GM21390 (cell line): Measurements from ENCODE around the gene CIAO2A.
"Not testable (repeated sequence)": the region's sequence is repeated elsewhere in the genome, so short reads cannot be mapped to it uniquely, and the experiment has no call there.

Experiments used
- ATAC-seq: cut with Tn5 transposase; IDR thresholded peaks from one replicate; pipeline ENCODE4 v1.9.1; 2021; ENCODE audit not compliant: unreplicated experiment

Gene CIAO2A

DNA sequence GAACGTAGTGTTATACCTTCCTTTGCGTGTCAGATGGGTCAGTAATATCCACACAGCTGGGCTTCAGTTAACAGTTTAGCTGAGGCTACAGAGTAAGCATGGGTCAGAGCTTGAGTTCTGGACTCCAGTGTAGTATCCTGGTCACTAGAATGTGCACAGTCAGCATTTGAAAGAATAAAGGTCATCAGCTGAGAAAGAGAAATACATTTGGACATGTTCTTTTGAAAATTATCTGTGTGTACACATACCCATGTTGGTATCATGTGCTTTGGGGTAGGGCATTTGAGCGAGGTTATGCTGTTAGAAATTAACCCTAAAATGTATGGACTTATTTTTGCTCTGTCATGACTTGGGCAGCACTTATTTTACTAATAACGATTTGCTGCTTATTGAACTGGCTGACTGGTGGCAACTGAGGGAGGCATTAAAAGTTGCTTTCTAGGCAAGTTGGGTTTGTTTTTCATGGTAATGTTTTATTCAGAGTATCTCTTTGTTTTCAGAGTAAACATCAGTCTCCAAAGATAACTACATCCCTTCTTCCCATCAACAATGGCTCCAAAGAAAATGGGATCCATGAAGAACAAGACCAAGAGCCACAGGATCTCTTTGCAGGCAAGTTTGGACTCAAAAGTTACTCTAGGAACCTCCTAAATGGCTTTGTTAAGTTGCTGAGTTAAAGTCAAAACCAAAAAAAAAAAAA, 18.6 kb upstream of the CIAO2A start:
- ATAC-seq: no peak

DNA sequence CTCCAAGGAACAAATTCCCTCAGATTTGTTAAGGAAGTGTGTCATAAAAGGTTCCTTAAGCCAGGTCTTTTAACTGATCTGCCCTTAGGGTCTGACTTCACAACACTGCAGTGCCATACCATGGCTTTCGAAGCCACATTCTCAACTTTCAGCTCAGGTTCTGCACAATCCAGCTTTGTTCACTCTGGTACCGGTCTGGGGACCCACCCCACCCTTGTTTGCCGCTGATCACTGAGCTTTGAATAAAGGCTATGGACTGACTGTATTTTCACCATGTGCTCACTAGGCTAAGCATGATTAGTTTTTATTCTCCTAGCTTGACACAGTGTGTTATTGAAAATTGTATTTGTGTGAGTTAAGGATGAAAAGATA, 18.0 kb upstream of the CIAO2A start:
- no peak for ATAC-seq

DNA sequence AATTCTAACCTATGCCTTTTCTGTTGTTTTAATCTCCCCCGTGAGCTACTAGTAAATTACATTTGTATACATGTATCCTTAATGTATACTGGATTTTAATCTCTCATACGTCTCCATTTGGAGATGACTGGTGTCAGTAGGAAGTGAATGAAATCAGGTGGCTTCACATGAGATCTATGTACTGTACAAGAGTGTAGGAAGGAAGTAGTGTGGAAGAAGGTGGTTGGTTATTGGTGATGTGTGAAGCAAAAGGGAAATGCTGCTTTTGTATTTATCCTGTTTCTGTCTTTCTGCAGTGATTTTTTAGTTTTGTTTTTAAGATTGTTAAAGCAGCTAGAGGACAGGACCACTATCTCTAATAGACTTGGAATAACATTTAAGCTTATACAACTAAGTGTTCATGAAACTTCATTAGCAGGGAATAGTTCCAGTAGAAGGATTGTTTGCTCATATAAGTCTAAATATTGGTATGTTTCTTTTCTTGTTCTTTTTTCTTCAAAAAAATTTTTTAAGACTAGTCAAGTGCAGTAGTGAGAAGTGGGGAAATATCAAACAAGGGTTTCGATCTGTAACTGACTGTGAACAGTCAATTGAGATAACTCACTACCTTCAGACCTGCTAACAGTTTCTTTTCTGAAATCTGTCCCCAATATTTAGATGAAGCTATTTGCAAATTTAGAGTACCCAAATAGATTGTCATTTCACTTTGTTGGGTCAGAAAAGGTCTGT, 17.5 kb upstream of the CIAO2A start:
- no peak for ATAC-seq

DNA sequence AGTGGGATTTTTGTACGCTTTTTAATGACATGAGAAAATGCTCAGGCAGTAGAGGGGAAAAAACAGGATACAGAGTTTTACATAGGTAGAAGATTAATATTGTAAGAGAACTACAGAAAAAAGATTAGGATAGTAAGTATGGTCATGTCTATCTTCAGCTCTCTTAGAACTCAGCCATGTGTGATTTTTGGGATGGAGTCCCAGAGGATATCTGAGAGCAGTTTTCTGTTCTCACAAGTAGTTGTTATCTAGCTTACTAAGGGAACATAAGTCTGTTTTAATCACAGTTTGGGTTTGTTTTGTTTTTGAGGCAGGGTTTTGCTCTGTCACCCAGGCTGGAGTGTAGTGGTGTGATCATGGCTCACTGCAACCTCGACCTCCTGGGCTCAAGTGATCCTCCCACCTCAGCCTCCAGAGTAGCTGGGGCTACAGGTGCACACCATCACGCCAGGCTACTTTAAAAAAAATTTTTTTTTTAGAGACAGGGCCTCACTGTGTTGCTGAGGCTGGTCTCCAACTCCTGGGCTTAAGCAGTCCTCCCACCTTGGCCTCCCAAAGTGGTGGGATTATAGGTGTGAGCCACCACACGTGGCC, 16.6 kb upstream of the CIAO2A start:
- not testable (repeated sequence) for ATAC-seq

DNA sequence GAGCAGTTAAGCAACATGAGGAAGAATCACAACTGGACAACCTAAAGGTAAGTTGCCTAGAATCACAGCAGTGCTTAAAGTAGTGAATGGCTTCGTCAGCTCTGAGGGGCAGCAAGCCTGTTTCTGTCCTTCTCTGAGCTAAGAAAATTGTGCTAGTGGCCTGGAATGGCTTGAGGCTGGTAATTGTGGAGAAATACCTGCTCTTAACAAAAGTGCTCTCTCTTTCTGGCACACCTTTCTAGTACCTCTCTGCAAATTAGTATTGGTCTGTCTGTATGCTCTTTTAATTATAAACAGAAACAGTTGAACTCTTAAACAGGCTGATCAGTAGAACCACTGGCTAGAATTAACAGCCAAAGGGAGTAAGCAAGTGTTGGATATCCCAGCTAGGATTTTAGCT, 13.7 kb upstream of the CIAO2A start:
- no peak for ATAC-seq

DNA sequence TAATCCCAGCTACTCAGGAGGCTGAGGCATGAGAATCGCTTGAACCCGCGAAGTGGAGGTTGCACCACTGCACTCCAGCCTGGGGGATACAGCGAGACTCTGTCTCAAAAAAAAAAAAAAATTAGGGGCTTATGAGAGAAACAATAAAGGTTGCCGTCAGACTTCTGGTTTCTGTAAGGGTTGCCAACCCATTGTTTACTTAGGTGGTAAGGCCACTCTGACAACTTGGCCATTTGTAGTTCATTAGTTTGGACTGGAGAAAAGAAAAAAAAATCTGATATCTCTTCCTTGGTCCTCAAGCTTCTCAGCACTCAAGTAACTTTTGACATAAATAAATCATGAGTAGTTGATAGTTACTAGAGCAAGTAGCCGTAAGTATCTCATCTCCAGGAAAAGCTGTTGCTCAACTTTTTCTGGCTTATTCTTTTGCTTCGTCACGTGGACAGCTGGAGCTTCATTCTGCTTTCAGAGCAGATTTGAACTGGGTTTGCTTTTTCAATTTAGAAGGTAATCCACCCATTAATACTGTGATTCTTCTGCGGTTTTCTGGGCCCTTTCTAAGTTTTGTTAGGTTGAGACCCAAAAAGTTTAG, 11.6 kb upstream of the CIAO2A start:
- ATAC-seq: no peak

DNA sequence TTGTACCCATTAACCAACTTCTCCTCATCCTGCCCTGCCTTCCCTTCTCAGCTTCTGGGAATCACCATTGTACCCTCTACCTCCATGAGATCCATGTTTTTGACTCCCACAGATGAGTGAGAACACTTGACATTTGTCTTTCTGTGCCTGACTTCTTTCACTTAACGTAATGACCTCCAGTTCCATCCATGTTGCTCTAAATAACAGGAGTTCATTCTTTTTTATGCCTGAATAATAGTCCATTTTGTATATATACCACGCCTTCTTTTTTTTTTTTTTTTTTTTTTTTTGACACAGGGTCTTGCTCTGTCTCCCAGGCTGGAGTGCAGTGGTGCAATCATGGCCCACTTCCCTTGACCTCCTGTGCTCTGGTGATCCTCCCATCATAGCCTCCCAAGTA, 8.9 kb upstream of the CIAO2A start:
- ATAC-seq: no peak

DNA sequence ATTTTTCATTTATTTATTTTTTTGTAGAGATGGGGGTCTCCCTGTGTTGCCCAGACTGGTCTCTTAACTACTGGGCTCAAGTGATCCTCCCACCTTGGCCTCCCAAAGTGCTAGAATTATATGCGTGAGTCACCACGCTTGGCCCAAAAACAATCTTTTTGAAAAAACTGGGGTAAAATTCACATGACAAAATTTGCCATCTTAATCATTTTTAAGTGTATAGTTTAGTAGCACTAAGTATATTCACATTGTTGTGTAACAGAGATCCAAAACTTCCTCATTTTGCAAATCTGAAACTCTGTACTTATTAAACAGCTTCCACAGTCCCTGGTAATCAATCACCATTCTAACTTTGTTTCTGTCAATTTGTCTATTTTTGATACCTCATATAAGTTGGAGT, 7.3 kb upstream of the CIAO2A start:
- no peak for ATAC-seq

DNA sequence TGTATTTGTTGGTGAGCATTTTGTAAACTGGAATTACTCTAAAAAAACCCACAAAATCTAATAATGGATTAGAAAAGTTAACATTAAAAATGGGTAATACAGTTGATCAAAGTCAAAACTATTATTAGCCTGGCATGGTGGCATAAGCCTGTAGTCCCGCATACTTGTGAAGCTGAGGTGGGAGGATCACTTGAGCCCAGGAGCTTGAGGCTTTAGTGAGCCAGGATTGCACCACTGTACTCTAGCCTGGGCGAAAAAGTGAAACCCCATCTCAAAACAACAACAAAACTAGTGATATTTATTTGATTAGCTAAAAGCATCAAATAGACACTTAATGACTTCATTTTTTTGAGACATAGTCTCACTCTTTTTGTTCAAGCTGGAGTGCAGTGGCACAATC, 5.7 kb upstream of the CIAO2A start:
- ATAC-seq: no peak

DNA sequence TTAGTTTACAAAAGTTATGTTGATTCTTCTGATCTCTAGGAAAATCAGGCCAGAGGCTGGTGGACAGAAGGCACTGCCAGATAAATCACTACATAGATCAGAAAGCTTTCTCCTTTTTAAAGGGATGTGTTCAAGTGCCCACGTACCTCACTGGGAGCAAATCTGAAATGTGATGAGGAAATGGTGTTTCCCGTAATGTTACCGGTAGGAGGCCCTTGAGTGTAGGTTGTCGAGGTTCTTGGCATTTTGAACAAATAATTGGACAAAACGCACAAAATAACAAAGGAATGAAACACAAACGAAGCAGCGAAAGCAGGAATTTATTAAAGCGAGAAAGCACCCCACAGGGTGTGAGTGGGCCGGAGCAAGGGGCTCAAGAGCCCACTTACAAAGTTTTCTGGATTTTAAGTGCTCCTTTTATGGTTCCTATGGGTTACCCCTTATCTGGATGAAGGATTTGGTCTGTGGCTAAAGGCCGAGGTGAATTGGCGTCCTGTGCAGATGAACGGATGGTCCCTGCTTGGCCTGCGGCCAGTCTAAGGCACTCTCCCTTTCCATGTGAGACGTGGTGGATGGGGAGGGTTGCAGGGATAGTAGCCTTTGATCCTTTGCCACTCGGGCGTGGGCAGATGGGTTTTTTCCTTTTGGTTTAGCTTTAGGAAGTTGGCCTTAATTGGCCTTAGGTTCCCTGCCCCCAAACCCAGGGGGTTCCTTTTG, 3.2 kb upstream of the CIAO2A start:
- no peak for ATAC-seq

DNA sequence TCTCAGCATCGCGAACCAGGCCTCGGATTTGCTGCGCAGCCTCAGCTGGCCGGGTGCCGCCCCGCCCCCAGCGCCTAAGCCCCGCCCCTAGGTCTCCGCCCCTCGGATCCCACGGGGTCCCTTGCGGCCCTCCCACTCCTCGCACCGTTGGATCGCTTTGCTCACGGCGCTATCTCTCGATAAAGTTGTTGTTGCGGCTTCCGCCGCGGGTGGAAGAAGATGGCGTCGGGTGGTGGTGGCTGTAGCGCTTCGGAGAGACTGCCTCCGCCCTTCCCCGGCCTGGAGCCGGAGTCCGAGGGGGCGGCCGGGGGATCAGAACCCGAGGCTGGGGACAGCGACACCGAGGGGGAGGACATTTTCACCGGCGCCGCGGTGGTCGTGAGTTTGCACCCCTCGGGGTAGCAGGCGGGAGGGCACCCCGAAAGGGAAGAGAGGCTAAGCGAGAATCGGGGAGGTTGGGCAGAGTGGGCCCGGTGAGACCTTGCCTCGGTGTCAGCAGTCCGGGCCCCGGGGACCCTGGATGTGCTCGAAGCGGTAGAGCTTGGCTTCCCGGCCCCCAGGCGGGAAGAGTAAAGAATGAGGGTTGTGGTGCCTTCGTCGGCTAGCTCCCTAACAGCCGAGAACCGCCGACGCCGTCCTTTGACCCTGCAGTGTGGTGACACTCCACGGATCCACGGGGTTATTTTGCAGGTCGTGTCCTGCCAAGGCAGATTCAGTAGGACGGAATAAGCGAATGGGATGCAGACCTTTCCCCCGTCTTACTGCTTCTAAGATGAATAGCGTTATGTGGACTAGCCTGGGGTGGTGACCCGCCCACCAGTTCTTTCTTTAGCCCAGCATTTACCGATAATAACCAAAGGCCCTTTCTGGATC, 2.4 kb upstream of the CIAO2A start, which contains the start of gene SNX1:
TSS of gene SNX1 (plus strand) at position 188 of the 873 bp plus-strand sequence. CDS start at position 220, 32 bp downstream.
- ATAC-seq: peak; percentile 42

DNA sequence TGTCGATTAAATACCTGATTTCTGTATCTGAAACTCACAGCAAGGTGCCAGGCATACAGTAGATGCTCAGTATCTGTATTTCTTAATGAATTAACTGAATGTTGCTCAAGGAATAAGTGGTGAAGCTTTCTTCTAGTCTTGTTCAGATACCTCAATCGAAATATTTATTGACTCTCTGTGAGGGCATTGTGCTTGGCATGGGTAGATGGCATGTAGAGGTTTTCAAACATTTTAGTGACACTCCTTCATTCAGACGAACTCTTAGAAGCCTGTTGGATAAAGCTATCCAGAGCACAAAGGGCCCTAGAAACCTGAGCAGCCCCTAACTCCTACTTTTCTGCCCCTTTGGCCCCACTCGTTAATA, 1.8 kb upstream of the CIAO2A start:
- ATAC-seq: no peak

DNA sequence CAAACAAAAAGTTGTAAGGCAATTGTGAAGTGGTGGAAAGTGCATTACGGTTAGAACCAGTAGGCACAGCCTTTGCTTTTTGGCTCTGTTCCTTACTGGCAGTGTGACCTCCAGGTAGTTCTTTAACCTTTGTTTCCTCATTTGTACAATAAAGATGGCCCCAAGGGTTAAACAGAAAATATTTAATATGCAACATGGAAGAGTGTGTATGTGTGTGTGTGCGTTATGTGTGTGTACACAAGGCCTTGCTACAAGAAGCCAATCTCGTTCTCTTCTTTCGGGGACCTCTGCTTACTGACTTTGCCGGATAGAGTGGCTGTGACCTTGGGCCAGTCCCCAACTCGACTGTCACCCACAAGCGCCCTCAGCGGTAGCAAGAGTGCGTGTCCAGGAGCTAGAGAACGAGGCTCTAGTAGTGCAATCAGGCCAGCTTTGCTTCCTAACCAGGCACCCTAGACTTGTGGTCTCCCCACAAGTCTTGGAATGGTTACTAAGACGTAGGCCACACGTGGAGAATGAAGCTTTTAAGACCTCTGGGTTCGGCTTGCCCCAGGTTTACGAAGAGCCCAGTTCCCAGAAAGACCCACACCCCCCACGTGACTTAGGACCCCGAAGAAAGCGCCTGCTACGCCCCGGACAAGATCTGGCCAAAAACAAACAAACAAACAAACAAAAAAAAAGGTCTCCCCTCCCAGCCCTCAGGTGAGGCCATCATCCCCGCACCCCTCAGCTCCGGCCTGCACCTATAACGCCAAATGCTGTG, 593 bp downstream of the CIAO2A start:
- ATAC-seq: no peak

DNA sequence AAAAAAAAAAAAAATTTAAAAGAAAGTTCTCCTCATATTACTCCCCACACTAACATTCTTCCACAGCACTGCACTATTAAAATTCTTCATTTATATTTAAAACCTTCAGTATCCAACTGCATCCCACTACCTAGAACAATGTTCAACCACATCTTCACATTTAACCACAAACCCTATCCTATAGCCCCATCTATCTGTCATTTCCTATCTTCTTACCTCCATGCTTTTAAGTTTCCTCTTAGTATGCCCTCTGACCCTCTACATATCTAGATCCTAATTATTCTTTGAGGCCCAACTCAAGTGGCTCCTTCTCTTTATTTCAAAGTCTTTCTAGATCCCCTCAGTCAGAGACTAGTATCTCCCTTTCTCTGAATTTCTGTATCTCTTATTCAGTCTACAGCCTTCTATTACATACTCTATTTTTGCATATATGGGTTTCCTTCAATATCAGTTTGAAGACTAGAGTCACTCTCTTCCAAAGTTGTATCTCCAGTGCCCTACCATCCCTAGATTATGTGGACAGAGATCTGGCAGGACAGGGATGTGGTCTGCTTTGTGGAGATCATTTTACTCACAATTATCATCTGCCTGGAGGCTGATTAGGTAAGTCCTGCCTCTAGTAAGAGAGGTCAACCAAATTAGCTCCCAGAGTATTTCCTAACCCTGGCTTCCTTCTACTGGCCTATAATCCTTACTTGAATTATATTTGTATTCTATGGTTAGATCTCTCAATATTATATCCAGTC, 1.4 kb downstream of the CIAO2A start:
- ATAC-seq: no peak

DNA sequence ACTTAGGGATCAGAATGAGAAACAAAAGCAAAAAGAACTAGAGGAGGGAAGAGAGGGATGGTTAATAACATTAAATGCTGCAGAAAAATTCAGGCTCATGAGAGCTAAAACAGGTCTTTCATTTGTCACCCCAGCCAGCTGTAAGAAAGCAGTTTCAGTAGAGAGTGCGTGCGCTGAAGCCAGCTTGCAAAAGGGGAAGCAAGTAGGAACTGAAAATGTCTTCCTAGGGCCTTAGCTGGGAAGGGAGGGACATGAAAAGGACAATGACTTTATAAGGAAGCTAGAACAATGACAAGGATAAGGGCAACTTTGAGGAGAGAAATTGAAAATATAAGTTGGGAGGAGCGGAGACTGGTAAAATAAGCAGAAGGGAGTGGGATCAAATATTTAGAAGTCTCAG, 3.1 kb downstream of the CIAO2A start:
- no peak for ATAC-seq

DNA sequence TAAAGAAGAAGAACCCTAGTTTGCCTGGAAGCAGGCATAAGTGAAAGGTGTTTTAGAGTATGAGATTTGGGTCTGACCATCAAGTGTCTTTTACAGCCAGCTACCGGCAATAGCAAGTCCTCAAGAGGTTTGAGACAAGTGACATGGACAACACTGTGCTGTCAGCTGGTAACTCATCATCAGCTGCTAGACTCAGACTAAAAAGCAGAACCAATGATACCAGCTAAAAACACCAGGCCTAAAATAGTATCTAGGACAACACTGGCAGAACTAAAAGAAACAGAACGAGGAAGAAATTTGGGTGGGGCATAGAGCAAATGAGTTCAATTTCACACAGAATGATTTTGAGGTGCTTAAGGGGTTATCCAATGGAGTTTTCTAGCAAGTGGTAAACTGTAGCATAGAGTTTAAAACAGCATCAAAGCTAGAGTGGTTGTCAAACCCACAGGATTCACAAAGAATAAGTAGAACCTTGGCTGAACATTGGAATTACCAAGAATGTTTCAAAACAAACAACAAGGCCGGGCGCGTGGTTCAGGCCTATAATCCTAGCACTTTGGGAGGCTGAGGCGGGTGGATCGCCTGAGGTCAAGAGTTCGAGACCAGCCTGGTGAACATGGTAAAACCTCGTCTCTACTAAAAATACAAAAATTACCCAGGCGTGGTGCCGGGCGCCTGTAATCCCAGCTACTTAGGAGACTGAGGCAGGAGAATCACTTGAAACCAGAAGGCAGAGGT, 3.9 kb downstream of the CIAO2A start:
- ATAC-seq: no peak

DNA sequence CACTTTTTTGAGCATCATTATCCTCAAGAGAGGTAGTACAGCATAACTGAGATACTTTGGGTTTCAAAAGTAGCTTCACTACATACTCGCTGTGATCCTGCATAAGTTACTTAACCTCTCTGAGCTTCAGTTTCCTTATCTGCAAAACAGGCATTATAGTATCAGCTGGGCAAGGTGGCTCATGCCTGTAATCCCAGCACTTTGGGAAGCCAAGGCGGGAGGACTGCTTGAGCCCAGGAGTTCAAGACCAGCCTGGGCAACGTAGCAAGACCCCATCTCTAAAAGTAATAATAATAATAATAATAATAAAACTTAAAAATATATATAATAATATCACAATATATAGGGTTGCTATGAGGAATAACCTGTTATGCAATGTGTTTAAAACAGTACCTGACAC, 10.9 kb downstream of the CIAO2A start:
- ATAC-seq: no peak

DNA sequence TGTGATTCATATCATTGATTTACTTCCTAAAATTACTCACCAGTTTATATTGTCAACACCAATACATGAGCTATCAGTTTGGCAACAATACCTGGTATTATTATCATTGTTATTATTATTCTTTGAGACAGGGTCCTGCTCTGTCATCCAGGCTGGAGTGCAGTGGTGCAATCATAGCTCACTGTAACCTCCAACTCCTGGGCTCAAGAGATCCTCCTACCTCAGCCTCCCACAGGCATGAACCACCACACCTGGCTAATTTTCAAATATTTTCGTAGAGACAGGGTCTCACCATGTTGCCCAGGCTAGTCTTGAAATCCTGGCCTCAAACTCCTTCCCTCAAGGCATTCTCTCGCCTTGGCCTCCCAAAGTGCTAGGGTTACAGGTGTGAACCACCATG, 20.1 kb downstream of the CIAO2A start:
- not testable (repeated sequence) for ATAC-seq
